GM19035 (cell line): ENCODE measurements around the gene CA5B.
A peak's percentile ranks its signal among the peaks of the same experiment; 100 is the strongest.
"Not testable (repeated sequence)": the region's sequence is repeated elsewhere in the genome, so short reads cannot be mapped to it uniquely, and the experiment has no call there.

Experiments used
- ATAC-seq: cut with Tn5 transposase; IDR thresholded peaks from one replicate; pipeline ENCODE4 v1.9.1; 2021; ENCODE audit not compliant: unreplicated experiment

CA5B gene

GRCh38 chrX:15812192-15812938, 74.3 kb downstream of the CA5B start:
- no peak for ATAC-seq

- no peak for ATAC-seq
Observed at GRCh38 chrX:15813416-15813815, 75.3 kb downstream of the CA5B start.

DNA sequence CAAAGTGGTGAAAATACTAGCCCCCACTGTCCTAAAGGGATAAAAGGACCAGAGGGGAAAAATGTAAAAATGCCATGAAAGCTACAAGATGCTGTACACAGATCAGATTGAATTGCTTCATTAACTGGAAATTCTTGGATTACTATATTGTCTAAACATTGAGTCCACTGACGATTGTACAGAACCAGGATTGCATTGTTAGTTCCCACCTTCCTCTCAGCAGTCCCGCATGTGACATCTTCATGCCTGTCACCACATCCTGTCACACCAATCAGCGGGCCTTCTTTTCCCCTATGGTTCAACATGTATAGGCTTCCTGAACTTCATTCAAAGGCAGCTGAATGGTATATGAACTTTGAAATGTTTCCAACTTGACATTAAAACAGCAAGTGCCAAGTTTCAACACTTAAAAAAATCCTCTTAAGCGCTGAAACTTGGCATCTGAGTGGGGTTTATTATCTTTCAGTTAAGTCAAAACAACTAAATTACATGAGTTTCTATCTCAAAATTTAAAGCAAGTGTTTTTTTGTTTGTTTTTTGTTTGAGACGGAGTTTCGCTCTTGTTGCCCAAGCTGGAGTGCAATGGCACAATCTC, 76.8 kb downstream of the CA5B start:
- no peak for ATAC-seq

- ATAC-seq, result peak; percentile 65
Observed at GRCh38 chrX:15815779-15816437, 77.8 kb downstream of the CA5B start.

- no peak for ATAC-seq
Observed at GRCh38 chrX:15816438-15816809, 78.4 kb downstream of the CA5B start.

DNA sequence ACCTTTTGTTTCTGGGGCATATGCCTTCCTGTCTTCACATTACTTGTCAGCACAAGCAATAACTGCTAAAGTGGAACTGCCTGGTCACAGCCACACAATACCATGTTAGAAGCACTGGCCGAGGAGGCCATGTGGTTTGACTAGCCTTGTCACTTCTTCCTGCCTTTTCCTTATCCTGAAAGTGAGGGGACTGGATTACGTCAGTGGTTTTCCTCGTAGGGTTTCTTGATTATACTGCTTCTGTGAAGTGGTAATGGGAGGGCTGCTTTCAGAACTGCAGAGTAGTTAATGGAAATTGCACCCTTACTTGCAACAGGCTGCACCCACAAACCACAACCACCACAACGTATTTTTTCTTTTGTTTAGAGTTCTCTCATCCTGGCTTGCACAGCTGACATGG, 78.8 kb downstream of the CA5B start:
- no peak for ATAC-seq

GRCh38 chrX:15820106-15821073, 82.3 kb downstream of the CA5B start:
- ATAC-seq, result no peak

- ATAC-seq, result no peak
Observed at GRCh38 chrX:15822922-15823321, 84.9 kb downstream of the CA5B start.

- ATAC-seq, result no peak
Observed at GRCh38 chrX:15825936-15826335, 87.9 kb downstream of the CA5B start.

DNA sequence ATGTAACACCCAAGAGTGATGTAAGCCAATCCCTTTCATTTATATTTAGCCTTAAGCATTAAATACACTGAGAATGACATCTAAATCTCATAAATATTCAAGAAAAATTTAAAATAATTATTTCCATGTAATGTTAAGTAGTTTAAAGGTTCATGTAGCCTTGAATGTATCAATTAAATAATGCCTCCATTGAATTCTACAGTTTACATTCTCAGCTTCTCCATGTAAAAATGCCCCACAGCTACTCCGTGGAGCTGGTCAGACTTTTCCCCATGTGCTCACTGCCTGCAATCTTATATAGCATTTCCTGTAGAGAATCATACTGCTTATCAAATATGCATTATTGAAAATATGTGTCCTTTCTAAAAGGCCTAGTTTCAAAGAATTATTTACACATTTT, 91.1 kb downstream of the CA5B start:
- no peak for ATAC-seq

- not testable (repeated sequence) for ATAC-seq
Observed at GRCh38 chrX:15831347-15831746, 93.3 kb downstream of the CA5B start.

DNA sequence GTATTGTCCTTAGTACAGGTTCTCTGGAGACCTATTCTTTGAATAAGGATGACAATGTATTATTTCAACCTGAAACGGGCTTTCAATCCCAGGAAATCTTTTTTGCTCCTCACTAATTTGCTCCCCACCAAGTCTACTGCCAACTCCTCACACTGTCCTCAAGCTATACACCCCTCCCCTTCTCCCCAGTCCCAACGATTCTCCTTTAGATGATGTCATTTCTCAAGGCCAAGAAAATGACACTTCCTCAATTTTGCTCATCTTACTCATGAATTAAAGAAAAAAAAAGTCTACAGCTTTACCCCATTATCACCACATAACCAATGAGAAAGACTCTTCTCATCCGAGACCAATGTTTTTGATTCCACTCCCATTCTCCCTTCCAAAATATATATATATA, 96.0 kb downstream of the CA5B start:
- no peak for ATAC-seq

- ATAC-seq, result no peak
Observed at GRCh38 chrX:15834827-15835595, 96.9 kb downstream of the CA5B start.
